SK-N-SH treated with all-trans-retinoic acid at 6 μM for 48 hours (cell line): Measurements from ENCODE around the gene FBN3.

Source experiments
- ZFP3 ChIP-seq: fragments of 250-450 bp; sonication (Bioruptor Pico); IDR thresholded peaks from 2 replicates; pipeline ENCODE4 v1.5.0; 2020; ENCODE audit warnings: mild to moderate bottlenecking, moderate library complexity
- ZNF70 ChIP-seq: fragments of 450-650 bp; formaldehyde crosslinking; IDR thresholded peaks from 2 replicates; pipeline ENCODE4 v1.5.0; 2020; ENCODE audit warnings: mild to moderate bottlenecking, moderate library complexity
- TF ChIP-seq, protein P1 (sequence below): fragments of 250-450 bp; sonication (Bioruptor Pico); IDR thresholded peaks from 2 replicates; pipeline ENCODE4 v1.8.0; 2020; ENCODE audit warnings: mild to moderate bottlenecking, moderate library complexity, borderline replicate concordance

DNA sequence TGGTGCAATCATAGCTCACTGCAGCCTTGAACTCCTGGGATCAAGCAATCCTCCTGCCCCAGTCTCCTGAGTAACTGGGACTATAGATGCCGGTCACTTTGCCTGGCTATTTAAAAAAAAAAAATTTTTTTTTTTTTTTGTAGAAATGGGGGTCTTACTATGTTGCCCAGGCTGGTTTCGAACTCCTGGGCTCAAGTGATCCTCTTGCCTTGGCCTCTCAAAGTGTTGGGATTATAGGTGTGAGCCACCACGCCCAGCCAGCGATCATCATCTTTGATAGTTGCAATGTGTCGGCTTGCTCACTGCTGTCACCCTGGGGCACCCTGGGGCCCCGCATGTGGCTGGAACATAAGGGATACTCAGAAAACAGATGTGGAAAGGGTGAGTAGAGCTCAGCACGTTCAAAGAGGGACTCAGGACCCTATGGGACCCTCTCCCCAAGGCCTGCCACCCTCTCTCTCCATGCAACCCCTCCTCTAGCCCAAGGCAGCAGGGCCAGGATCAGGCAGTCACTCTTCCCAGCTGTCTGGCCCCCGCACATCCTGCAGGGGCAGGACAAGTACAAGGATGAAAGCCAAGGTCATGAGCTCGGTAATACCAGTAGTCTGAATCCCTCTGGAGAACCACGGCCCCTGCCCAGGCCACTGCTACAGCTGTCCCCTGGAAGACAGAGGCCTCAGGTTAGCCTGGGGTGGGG lies 103.4 kb downstream of the FBN3 start:
- TF ChIP-seq ZFP3 (CRISPR knock-in tag) (no peak), ZNF70 (no peak)
- TF ChIP-seq, protein P1, sequence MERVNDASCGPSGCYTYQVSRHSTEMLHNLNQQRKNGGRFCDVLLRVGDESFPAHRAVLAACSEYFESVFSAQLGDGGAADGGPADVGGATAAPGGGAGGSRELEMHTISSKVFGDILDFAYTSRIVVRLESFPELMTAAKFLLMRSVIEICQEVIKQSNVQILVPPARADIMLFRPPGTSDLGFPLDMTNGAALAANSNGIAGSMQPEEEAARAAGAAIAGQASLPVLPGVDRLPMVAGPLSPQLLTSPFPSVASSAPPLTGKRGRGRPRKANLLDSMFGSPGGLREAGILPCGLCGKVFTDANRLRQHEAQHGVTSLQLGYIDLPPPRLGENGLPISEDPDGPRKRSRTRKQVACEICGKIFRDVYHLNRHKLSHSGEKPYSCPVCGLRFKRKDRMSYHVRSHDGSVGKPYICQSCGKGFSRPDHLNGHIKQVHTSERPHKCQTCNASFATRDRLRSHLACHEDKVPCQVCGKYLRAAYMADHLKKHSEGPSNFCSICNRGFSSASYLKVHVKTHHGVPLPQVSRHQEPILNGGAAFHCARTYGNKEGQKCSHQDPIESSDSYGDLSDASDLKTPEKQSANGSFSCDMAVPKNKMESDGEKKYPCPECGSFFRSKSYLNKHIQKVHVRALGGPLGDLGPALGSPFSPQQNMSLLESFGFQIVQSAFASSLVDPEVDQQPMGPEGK (CRISPR knock-in tag): no peak
